CD14-positive monocyte (primary cell): ENCODE data around the gene SFI1. TPM values are rescaled to one million over a fixed set of nuclear protein-coding genes. Genes with fewer than 3 reads are reported as not detected.
A peak's percentile ranks its signal among the peaks of the same experiment; 100 is the strongest.

Experiments used
- DNase-seq, 3 donors: peaks; one replicate each; pipeline ENCODE4 v3.0.0-alpha.2; 2011 to 2022
- H2AFZ ChIP-seq: 2 replicates; pipeline ENCODE4 v1.6.0; 2012; ENCODE audit warnings: mild to moderate bottlenecking, low read depth, low read length, inconsistent platforms; ENCODE audit not compliant: insufficient read depth, poor library complexity, severe bottlenecking
- H3K27ac ChIP-seq, 2 donors: 1 replicate in 1 of 2; 2 replicates in 1 of 2; pipeline ENCODE4 v1.5.1; 2012 to 2013; ENCODE audit warnings: low read length in 2 of 2, control low read depth in 1 of 2, inconsistent platforms in 1 of 2, low read depth in 1 of 2, mild to moderate bottlenecking in 1 of 2
- H3K27me3 ChIP-seq, 2 donors: one replicate each; pipeline versions ENCODE4 v1.6.0 to v1.6.1; 2011 to 2013; ENCODE audit warnings: low read length in 2 of 2; ENCODE audit not compliant: control insufficient read depth in 2 of 2, insufficient read depth in 2 of 2
- H3K36me3 ChIP-seq, 2 donors: replicated peaks in 1 of 2; 1 replicate in 1 of 2; 2 replicates in 1 of 2; pipeline versions ENCODE4 v1.5.1 to v1.6.1; 2012 to 2013; ENCODE audit warnings: low read length in 2 of 2, control low read depth in 1 of 2, inconsistent platforms in 1 of 2, mild to moderate bottlenecking in 1 of 2; ENCODE audit not compliant: insufficient read depth in 2 of 2, control insufficient read depth in 1 of 2
- H3K4me1 ChIP-seq, 2 donors: 1 replicate in 1 of 2; 2 replicates in 1 of 2; pipeline versions ENCODE4 v1.5.1 to v1.6.1; 2012 to 2013; ENCODE audit warnings: low read length in 2 of 2, control low read depth in 1 of 2, inconsistent platforms in 1 of 2, mild to moderate bottlenecking in 1 of 2, moderate library complexity in 1 of 2; ENCODE audit not compliant: insufficient read depth in 2 of 2, control insufficient read depth in 1 of 2
- H3K4me2 ChIP-seq: replicated peaks from 2 replicates; pipeline ENCODE3; 2012; ENCODE audit warnings: low read length, moderate library complexity, mild to moderate bottlenecking; ENCODE audit not compliant: poor library complexity, severe bottlenecking; ENCODE audit errors: extremely low read depth
- H3K4me3 ChIP-seq, 3 experiments: fragments of 200-600 bp in 1 of 3; sonication (generic) in 1 of 3; replicated peaks in 1 of 3; 1 replicate in 2 of 3; 2 replicates in 1 of 3; pipeline ENCODE4 v1.5.1; 2011 to 2013; ENCODE audit warnings: low read length in 3 of 3, mild to moderate bottlenecking in 3 of 3, control low read depth in 2 of 3, low read depth in 2 of 3, inconsistent platforms in 1 of 3, moderate library complexity in 1 of 3
- H3K79me2 ChIP-seq: 2 replicates; pipeline ENCODE4 v1.6.0; 2012; ENCODE audit warnings: mild to moderate bottlenecking, control low read depth, inconsistent platforms, low read length, moderate library complexity; ENCODE audit not compliant: insufficient read depth
- H3K9ac ChIP-seq: 2 replicates; pipeline ENCODE4 v1.6.0; 2017; ENCODE audit warnings: low read length, mild to moderate bottlenecking; ENCODE audit not compliant: insufficient read depth, poor library complexity, severe bottlenecking
- H3K9me3 ChIP-seq, 2 donors: replicated peaks in 1 of 2; 1 replicate in 1 of 2; 2 replicates in 1 of 2; pipeline versions ENCODE4 v1.5.1 to v1.6.1; 2012 to 2013; ENCODE audit warnings: low read length in 2 of 2, control low read depth in 1 of 2; ENCODE audit not compliant: control insufficient read depth in 1 of 2, insufficient read depth in 1 of 2
- H4K20me1 ChIP-seq: 2 replicates; pipeline ENCODE4 v1.6.0; 2012; ENCODE audit warnings: mild to moderate bottlenecking, low read length, control low read depth, moderate library complexity; ENCODE audit not compliant: insufficient read depth
- H3K27ac Mint-ChIP-seq, 7 donors: one replicate each; pipeline ENCODE4 v1.8.0; 2020; ENCODE audit warnings: mild to moderate bottlenecking in 7 of 7, mixed read lengths in 7 of 7, moderate library complexity in 6 of 7, inconsistent platforms in 2 of 7
- H3K27me3 Mint-ChIP-seq, 3 donors: one replicate each; pipeline ENCODE4 v1.8.0; 2021 to 2022; ENCODE audit warnings: low read depth in 3 of 3, mild to moderate bottlenecking in 3 of 3, mixed read lengths in 3 of 3, moderate library complexity in 3 of 3, inconsistent platforms in 1 of 3
- H3K36me3 Mint-ChIP-seq, 2 donors: one replicate each; pipeline ENCODE4 v1.8.0; 2020; ENCODE audit warnings: mixed read lengths in 2 of 2, inconsistent platforms in 1 of 2, mild to moderate bottlenecking in 1 of 2
- H3K4me1 Mint-ChIP-seq: one replicate; pipeline ENCODE4 v1.8.0; 2020; ENCODE audit warnings: mild to moderate bottlenecking, mixed read lengths
- H3K4me3 Mint-ChIP-seq, 2 donors: one replicate each; pipeline ENCODE4 v1.8.0; 2020; ENCODE audit warnings: mild to moderate bottlenecking in 2 of 2, mixed read lengths in 2 of 2, moderate library complexity in 1 of 2
- H3K9me3 Mint-ChIP-seq, 7 donors: one replicate each; pipeline ENCODE4 v1.8.0; 2020 to 2022; ENCODE audit warnings: mixed read lengths in 7 of 7, mild to moderate bottlenecking in 6 of 7, moderate library complexity in 6 of 7, inconsistent platforms in 2 of 7
- WGBS: methylation state at CpG from one replicate; pipeline ENCODE4 v1.1.5; 2013; ENCODE audit warnings: missing lambda C conversion rate; ENCODE audit not compliant: insufficient coverage; 5-methylcytosine and 5-hydroxymethylcytosine counted together
- intact Hi-C, 2 donors: fragments of 100-400 bp; cut with micrococcal nuclease; formaldehyde crosslinking; loops; one replicate each; pipeline versions ENCODE4 v1.15.0 to v1.15.1; 2023
- polyA plus RNA-seq, 3 donors: library from polyadenylated mRNA; depleted of rRNA in 1 of 3; unstranded in 2 of 3; stranded (reverse) in 1 of 3; fragments of 300-500 nt in 2 of 3; fragments of >200 nt in 1 of 3; fragmentation: Illumina TruSeq in 2 of 3; gene quantifications; 1 replicate in 2 of 3; 2 replicates in 1 of 3; pipeline ENCODE4 v1.2.3, GENCODE V29; 2012 to 2021
- TF ChIP-seq, protein P1 (sequence below): fragments of 200-600 bp; IDR thresholded peaks from one replicate; pipeline ENCODE4 v1.8.0; 2022; ENCODE audit warnings: antibody characterized with exemption, mild to moderate bottlenecking

The SFI1 gene
- polyA plus RNA-seq, 3 donors, result 1.7 to 43.4 (median 3.6) TPM

DNA sequence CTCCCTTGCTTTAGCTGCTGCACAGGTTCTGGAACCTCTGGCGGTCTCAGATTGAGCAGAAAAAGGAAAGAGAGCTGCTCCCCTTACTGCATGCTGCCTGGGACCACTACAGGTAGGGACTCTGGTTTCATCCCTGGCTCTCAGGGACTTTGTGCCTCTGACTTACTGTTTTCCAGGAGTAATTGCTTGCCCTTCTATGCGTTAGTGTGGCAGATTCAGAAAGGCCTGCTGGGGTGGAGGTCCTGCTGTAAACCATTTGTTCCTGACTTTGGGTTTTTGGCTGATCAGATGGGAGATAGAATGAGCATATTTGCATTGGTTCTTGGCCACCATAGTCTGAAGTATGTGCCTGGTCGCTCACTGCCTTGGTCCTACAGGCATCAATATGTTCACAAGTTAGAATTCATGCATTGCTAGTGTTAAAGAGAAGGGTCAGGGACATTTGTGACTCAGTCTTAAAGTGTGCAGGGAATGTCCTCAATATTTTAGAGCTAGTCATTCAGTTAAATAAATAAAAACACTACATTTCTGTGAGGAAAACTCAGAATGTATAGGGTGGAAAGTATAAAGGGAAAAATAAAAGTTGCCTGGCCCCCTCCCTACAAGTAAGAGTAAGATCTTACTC lies 87.6 kb downstream of the SFI1 start:
- Mint-ChIP-seq H3K4me1 (peaks cover 21% of the 10 kb centered on the region), H3K9me3 (peaks cover 0 to 3% (median 0%) of the 10 kb centered on the region in 7 donors), H3K27me3 (no peaks in the 10 kb centered on the region), H3K4me3 (no peak overlapping the region), H3K36me3 (peaks cover 35 to 49% of the 10 kb centered on the region in 2 donors), H3K27ac (peak overlapping the region in 3 of 7 donors; percentile 4 to 56 (median 22))
- 88% methylated on average over 2 of the region's 3 CpGs for WGBS
- Histone ChIP-seq H3K4me2 (no peak overlapping the region), H3K9me3 (no peaks in the 10 kb centered on the region), H4K20me1 (no peaks in the 10 kb centered on the region), H3K27ac (no peak overlapping the region), H3K9ac (no peak overlapping the region), H3K4me1 (peaks cover 14 to 20% of the 10 kb centered on the region in 2 donors), H2AFZ (no peak overlapping the region), H3K36me3 (peaks cover 17 to 41% of the 10 kb centered on the region in 2 donors), H3K27me3 (no peaks in the 10 kb centered on the region), H3K79me2 (no peaks in the 10 kb centered on the region), H3K4me3 (no peak overlapping the region)
- no peak for DNase-seq
- TF ChIP-seq, protein P1, sequence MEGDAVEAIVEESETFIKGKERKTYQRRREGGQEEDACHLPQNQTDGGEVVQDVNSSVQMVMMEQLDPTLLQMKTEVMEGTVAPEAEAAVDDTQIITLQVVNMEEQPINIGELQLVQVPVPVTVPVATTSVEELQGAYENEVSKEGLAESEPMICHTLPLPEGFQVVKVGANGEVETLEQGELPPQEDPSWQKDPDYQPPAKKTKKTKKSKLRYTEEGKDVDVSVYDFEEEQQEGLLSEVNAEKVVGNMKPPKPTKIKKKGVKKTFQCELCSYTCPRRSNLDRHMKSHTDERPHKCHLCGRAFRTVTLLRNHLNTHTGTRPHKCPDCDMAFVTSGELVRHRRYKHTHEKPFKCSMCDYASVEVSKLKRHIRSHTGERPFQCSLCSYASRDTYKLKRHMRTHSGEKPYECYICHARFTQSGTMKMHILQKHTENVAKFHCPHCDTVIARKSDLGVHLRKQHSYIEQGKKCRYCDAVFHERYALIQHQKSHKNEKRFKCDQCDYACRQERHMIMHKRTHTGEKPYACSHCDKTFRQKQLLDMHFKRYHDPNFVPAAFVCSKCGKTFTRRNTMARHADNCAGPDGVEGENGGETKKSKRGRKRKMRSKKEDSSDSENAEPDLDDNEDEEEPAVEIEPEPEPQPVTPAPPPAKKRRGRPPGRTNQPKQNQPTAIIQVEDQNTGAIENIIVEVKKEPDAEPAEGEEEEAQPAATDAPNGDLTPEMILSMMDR, result no peak
- intact Hi-C loops, result no loop called here

DNA sequence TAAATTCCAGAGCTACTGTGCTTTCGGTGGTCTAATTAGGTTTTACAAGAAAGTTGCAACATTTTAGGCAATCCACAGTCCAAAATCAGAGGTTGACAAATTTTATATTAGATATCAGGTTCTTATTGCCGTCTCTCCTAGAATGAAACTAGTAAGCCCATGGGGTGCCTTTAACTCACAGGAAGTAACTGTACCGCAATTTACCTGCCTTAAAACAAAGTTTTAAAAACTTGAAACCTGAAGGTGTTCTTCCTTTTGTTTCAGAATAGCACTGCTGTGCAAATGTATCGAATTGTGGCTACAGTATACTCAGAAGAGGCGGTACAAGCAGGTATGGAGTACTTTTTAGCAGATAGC lies 88.4 kb downstream of the SFI1 start:
- 100% methylated on average over 2 of the region's 5 CpGs for whole genome bisulfite sequencing
- no peak overlapping the region for H3K27ac Mint-ChIP-seq
- no peak overlapping the region for H3K27ac ChIP-seq
- H3K36me3 Mint-ChIP-seq, result peaks cover 38 to 49% of the 10 kb centered on the region in 2 donors
- H2AFZ ChIP-seq, result no peak overlapping the region
- peaks cover 0 to 3% (median 0%) of the 10 kb centered on the region in 7 donors for H3K9me3 Mint-ChIP-seq
- no peaks in the 10 kb centered on the region for H3K79me2 ChIP-seq
- H3K9me3 ChIP-seq, result no peaks in the 10 kb centered on the region
- H3K27me3 Mint-ChIP-seq, result no peaks in the 10 kb centered on the region
- no peak overlapping the region for H3K4me3 ChIP-seq
- intact Hi-C loops, result no loop called here
- TF ChIP-seq, protein P1, result no peak
- H3K9ac ChIP-seq, result no peak overlapping the region
- no peak for DNase-seq
- H3K4me3 Mint-ChIP-seq, result no peak overlapping the region
- H3K4me1 ChIP-seq, result peaks cover 14 to 20% of the 10 kb centered on the region in 2 donors
- H3K4me2 ChIP-seq, result no peak overlapping the region
- no peaks in the 10 kb centered on the region for H4K20me1 ChIP-seq
- peaks cover 21% of the 10 kb centered on the region for H3K4me1 Mint-ChIP-seq
- no peaks in the 10 kb centered on the region for H3K27me3 ChIP-seq
- H3K36me3 ChIP-seq, result peaks cover 20 to 47% of the 10 kb centered on the region in 2 donors
